ENCODE measurements around the gene TOR1AIP1. TPM values are rescaled to one million over a fixed set of nuclear protein-coding genes. Genes with fewer than 3 reads are reported as not detected.
A peak's percentile ranks its signal among the peaks of the same experiment; 100 is the strongest.

Gene TOR1AIP1
- total and polyA plus RNA-seq, 2 of the 4 experiments (the other 2 are of a cell fraction) = 20.7 to 64.5 TPM

GRCh38 chr1:179955731-179956130, 73.6 kb downstream of the TOR1AIP1 start:
- POLR2A ChIA-PET (ENCODE audit: unreplicated experiment) = no interaction called here
- H2BK20ac ChIP-seq (ENCODE audit: low read depth, low read length) = no peak overlapping the region
- intact Hi-C loops (cut with micrococcal nuclease) = no loop called here

More at GRCh38 chr1:179955731-179956130, 73.6 kb downstream of the TOR1AIP1 start:
- H3K56ac ChIP-seq (ENCODE audit: extremely low read depth, insufficient read depth, low read length) = no peak overlapping the region
- H3K14ac ChIP-seq (replicated peaks; ENCODE audit: low read depth, low read length) = no peak overlapping the region
- WGBS, 2 experiments (ENCODE audit: extremely low coverage in 2 of 2, insufficient read length in 1 of 2) = no CpG with 5 or more reads among the region's 3 CpGs
- no peak overlapping the region for H2BK5ac ChIP-seq (ENCODE audit: low read depth, low read length, poor library complexity, severe bottlenecking)
- H2BK120ac ChIP-seq (ENCODE audit: low read depth, low read length) = no peak overlapping the region
- no peak overlapping the region for H4K8ac ChIP-seq (ENCODE audit: low read depth in 2 of 2, low read length in 2 of 2)
- H2AK9ac ChIP-seq (replicated peaks; ENCODE audit: low read depth, low read length, poor library complexity) = no peak overlapping the region
- H3K23ac ChIP-seq (ENCODE audit: low read depth, low read length) = peak overlapping the region; percentile 90; the same call in 1 of the 2 replicates
- peak overlapping the region; percentile 88; the same call in 1 of the 2 replicates for H3K9ac ChIP-seq (ENCODE audit: low read depth, low read length)
- no peak for TF ChIP-seq MXI1 (IDR thresholded peaks at IDR 0.05; ENCODE audit: borderline replicate concordance, low read depth, low read length)
- no peak for TF ChIP-seq RAD21 (IDR thresholded peaks at IDR 0.05; ENCODE audit: low read length)
- TF ChIP-seq USF2 (IDR thresholded peaks at IDR 0.05; ENCODE audit: low read depth, low read length) = no peak
- TF ChIP-seq RCOR1 (IDR thresholded peaks at IDR 0.05; ENCODE audit: insufficient replicate concordance, low read length) = no peak
- no peak for TF ChIP-seq NFE2L2 (IDR thresholded peaks at IDR 0.05; ENCODE audit: low read depth, low read length)
- no peak for TF ChIP-seq CTCF (conservative IDR thresholded peaks at IDR 0.05; ENCODE audit: low read depth, low read length)
- no peak for TF ChIP-seq ELK1 (IDR thresholded peaks at IDR 0.05; ENCODE audit: borderline replicate concordance, low read depth, low read length)
- TF ChIP-seq FOS (IDR thresholded peaks at IDR 0.05; ENCODE audit: low read depth, low read length) = no peak
- dilution Hi-C loops (cut with HindIII; ENCODE audit: low sequenced_read_pairs, unreplicated experiment) (no loop called here), in situ Hi-C loops (cut with MboI; ENCODE audit: low sequenced_read_pairs) (no loop called here)
- peak overlapping the region; percentile 76 for H3K4me3 ChIP-seq (ENCODE audit: insufficient read depth, low read depth, low read length)
- H3K27ac ChIP-seq (ENCODE audit: insufficient read depth, low read length) = no peak overlapping the region
- no peak for DNase-seq
- BruUV-seq (replicated peaks) = TSS peak; percentile 49
- H4K20me1 ChIP-seq (ENCODE audit: insufficient read depth, low read length) = peaks cover 8% of the 10 kb centered on the region; the same call in 1 of the 2 replicates
- no peaks in the 10 kb centered on the region for H3K27me3 ChIP-seq (ENCODE audit: control insufficient read depth, insufficient read depth, low read length)
- no peaks in the 10 kb centered on the region for H3K36me3 ChIP-seq (ENCODE audit: control insufficient read depth, insufficient read depth, low read length)
- H2AK5ac ChIP-seq (ENCODE audit: low read depth, low read length) = no peak overlapping the region
- no peak overlapping the region for H2AFZ ChIP-seq (replicated peaks; ENCODE audit: low read length, poor library complexity)
- no peak overlapping the region for H4K5ac ChIP-seq (ENCODE audit: low read depth, low read length)
- no peak overlapping the region for H4K91ac ChIP-seq (ENCODE audit: insufficient read depth, low read depth, low read length)
- peak overlapping the region; percentile 66 for H3K4me2 ChIP-seq (ENCODE audit: low read depth, low read length)
- no peak for ATAC-seq (ENCODE audit: low read depth)
- H3K4ac ChIP-seq (ENCODE audit: low read depth, low read length) = no peak overlapping the region
- H2BK15ac ChIP-seq (ENCODE audit: low read depth, low read length) = no peak overlapping the region
- H3K9me1 ChIP-seq (ENCODE audit: insufficient read depth, low read length) = 0 out of 2 replicates have a peak, but pooled peaks cover 4% of the 10 kb centered on the region
- no peak overlapping the region for H3K18ac ChIP-seq (ENCODE audit: low read depth, low read length)
- peaks cover 8 to 23% of the 10 kb centered on the region in 2 experiments; a peak in 3 of 4 replicates for H3K79me1 ChIP-seq (ENCODE audit: low read depth in 1 of 2, low read length in 2 of 2)
- H3K4me1 ChIP-seq (ENCODE audit: control insufficient read depth, insufficient read depth, low read length) = peaks cover 2% of the 10 kb centered on the region; the same call in 1 of the 2 replicates
- no peaks in the 10 kb centered on the region for H3K9me3 ChIP-seq (ENCODE audit: control insufficient read depth, insufficient read depth, low read length)
- CTCF ChIA-PET = no interaction called here

Data from IMR-90 (cell line).